HG02588 (cell line): ENCODE results near the gene AIF1.
A peak's percentile ranks its signal among the peaks of the same experiment; 100 is the strongest.

ENCODE experiments used
- ATAC-seq: cut with Tn5 transposase; IDR thresholded peaks from one replicate; pipeline ENCODE4 v1.9.1; 2021; ENCODE audit warnings: mild to moderate bottlenecking, moderate library complexity; ENCODE audit not compliant: unreplicated experiment

The AIF1 gene

DNA sequence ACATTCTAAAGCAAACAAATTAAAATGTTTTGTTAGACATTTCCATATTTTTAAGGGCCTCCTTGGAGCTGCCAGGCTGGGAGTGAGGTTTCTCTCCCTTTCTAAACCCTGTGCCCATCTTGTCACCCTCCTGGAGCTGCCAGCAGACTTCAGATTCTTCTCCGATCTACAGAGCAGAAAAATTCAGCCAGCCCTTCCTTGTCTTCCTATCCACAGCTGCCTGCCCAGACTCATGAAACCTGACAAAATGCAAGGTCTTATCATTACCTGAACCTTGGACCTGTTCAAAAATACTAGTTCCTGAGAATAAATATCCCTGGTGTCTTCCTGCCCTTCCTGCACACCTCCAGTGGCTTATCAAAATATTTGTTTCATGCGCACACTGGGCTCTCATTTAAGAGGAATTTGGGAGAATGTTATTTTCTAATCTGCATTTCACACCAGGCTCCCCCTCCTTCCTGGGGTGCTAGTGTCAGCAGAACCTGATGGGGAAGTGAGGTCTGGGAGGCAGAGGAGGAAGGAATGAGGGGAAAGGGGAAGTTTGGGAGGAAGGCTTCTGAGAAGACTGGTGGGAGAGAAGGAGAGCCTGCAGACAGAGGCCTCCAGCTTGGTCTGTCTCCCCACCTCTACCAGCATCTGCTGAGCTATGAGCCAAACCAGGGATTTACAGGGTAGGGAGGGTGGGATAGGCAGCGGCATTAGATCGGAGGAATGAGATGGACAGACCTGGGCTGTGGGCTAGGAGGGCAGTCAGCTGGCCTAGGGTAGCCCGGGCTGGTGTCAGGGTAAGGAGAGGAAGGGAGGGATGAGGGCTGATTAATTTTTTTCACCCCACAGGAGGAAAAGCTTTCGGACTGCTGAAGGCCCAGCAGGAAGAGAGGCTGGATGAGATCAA is at the start of gene AIF1:
Gene AIF1, plus strand, starts transcription at position 551 of the 895 bp plus-strand sequence. Its CDS starts 96 bp downstream, at position 647.
- ATAC-seq, result no peak

DNA sequence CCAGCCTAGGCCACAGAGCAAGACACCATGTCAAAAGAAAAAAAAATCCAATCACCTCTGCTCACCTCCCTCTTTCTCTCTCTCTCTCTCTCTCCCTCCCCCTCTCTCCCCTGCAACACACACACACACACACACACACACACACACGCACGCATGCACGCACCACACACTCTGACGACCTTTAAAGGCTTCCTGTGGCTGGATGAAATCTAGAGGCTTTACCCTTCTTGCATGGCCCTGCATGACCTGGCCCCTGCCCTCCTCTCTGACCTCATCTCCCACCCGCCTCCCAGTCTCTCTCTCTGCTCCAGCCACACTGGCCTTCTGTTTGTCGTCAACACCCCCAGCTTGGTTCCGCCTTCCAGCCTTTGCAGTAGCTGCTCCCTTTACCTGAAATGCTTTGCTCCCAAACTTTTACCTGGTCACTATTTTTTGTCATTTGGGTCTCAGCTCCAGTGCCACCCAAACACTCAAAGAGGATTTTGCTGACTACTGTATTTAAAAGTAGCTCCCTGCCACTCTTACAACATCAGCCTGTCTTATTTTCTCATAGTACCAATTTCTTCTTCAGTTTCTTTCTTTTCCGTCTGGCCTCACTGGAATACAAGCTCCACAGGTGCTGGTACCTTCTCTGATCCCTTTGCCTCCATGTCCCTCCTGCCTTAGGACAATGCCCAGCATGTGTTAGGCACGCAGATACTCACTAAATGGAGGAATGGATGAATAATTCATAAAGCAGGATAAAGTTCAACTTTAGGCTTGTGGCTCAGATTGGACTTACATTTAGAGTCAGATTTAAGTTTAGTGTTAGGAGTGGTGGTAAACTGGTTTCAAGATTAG is 47.3 kb upstream of the AIF1 start:
- ATAC-seq, result no peak

DNA sequence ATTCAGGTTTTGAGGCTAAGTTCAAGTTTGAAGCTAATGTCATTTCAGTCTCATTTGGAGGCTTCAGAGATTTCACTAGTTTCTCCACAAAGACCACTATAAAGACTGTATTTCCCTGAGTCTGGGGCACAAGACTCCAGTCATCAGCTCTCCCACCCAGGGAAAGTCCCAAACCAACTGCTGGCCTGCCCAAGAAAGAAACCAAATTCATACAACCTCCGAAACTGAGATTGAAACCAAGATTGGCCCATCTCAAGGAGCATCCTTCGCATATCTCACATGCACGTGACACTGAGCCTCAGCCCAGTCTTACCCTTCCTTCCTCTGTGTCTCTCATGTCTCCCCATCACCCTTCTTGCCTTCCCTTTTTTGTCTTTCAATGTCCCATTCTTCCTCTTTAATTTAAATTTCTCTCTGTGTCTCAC is 46.5 kb upstream of the AIF1 start:
- ATAC-seq, result peak; percentile 69

GRCh38 chr6:31569861-31570536 is 45.0 kb upstream of the AIF1 start:
- ATAC-seq, result no peak

DNA sequence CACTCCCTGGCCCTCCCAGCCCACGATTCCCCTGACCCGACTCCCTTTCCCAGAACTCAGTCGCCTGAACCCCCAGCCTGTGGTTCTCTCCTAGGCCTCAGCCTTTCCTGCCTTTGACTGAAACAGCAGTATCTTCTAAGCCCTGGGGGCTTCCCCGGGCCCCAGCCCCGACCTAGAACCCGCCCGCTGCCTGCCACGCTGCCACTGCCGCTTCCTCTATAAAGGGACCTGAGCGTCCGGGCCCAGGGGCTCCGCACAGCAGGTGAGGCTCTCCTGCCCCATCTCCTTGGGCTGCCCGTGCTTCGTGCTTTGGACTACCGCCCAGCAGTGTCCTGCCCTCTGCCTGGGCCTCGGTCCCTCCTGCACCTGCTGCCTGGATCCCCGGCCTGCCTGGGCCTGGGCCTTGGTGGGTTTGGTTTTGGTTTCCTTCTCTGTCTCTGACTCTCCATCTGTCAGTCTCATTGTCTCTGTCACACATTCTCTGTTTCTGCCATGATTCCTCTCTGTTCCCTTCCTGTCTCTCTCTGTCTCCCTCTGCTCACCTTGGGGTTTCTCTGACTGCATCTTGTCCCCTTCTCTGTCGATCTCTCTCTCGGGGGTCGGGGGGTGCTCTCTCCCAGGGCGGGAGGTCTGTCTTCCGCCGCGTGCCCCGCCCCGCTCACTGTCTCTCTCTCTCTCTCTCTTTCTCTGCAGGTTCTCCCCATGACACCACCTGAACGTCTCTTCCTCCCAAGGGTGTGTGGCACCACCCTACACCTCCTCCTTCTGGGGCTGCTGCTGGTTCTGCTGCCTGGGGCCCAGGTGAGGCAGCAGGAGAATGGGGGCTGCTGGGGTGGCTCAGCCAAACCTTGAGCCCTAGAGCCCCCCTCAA is 42.8 kb upstream of the AIF1 start, which contains the start of gene LTA:
Gene LTA, plus strand, starts transcription at position 249 of the 871 bp plus-strand sequence. Its CDS starts 454 bp downstream, at position 703.
- ATAC-seq, result peak; percentile 32

DNA sequence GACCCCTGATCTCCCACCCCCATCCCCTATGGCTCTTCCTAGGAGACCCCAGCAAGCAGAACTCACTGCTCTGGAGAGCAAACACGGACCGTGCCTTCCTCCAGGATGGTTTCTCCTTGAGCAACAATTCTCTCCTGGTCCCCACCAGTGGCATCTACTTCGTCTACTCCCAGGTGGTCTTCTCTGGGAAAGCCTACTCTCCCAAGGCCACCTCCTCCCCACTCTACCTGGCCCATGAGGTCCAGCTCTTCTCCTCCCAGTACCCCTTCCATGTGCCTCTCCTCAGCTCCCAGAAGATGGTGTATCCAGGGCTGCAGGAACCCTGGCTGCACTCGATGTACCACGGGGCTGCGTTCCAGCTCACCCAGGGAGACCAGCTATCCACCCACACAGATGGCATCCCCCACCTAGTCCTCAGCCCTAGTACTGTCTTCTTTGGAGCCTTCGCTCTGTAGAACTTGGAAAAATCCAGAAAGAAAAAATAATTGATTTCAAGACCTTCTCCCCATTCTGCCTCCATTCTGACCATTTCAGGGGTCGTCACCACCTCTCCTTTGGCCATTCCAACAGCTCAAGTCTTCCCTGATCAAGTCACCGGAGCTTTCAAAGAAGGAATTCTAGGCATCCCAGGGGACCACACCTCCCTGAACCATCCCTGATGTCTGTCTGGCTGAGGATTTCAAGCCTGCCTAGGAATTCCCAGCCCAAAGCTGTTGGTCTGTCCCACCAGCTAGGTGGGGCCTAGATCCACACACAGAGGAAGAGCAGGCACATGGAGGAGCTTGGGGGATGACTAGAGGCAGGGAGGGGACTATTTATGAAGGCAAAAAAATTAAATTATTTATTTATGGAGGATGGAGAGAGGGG is 41.6 kb upstream of the AIF1 start:
- ATAC-seq, result no peak

- no peak for ATAC-seq
These were observed 40.6 kb upstream of the AIF1 start for GRCh38 chr6:31574106-31575061.

- ATAC-seq, result no peak
These were observed 39.6 kb upstream of the AIF1 start, which contains the start of gene TNF for GRCh38 chr6:31575335-31575901. Gene TNF, plus strand, starts transcription at chr6:31575565. Its CDS starts 177 bp downstream, at chr6:31575742.

DNA sequence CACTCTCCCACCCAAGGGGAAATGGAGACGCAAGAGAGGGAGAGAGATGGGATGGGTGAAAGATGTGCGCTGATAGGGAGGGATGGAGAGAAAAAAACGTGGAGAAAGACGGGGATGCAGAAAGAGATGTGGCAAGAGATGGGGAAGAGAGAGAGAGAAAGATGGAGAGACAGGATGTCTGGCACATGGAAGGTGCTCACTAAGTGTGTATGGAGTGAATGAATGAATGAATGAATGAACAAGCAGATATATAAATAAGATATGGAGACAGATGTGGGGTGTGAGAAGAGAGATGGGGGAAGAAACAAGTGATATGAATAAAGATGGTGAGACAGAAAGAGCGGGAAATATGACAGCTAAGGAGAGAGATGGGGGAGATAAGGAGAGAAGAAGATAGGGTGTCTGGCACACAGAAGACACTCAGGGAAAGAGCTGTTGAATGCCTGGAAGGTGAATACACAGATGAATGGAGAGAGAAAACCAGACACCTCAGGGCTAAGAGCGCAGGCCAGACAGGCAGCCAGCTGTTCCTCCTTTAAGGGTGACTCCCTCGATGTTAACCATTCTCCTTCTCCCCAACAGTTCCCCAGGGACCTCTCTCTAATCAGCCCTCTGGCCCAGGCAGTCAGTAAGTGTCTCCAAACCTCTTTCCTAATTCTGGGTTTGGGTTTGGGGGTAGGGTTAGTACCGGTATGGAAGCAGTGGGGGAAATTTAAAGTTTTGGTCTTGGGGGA is 38.9 kb upstream of the AIF1 start:
- ATAC-seq, result no peak

- no peak for ATAC-seq
These were observed 38.0 kb upstream of the AIF1 start for GRCh38 chr6:31576897-31577578.

- no peak for ATAC-seq
These were observed 37.5 kb upstream of the AIF1 start for GRCh38 chr6:31577579-31577966.

- ATAC-seq, result no peak
These were observed 36.6 kb upstream of the AIF1 start for GRCh38 chr6:31578184-31579118.

DNA sequence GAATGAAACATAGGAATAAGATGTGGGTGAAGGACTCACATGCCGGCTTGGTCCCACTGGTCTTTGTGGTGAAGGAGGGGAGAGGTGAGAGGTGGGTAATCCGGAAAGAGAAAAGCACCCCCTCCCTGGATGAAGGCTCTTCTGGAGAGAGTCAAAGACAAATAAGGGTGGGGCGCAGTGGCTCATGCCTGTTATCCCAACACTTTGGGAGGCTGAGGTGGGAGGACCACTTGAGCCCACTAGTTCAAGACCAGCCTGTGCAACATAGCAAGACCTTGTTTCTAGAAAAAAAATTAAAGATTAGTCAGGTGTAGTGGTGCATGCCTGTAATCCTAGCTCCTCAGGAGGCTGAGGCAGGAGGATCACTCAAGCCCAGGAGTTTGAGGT is 35.9 kb upstream of the AIF1 start:
- ATAC-seq, result no peak

GRCh38 chr6:31579546-31580437 is 35.2 kb upstream of the AIF1 start:
- ATAC-seq, result no peak
